Stimulated activated CD4-positive, alpha-beta T cell treated with anti-CD3 and anti-CD28 coated beads, Interleukin-12 subunit alpha, Interleukin-12 subunit beta, amount 100 ng/mL, for 4 hours (primary cell): ENCODE data around the gene CDCP1.
"Not testable (repeated sequence)": the region's sequence is repeated elsewhere in the genome, so short reads cannot be mapped to it uniquely, and the experiment has no call there.

Experiments
- DNase-seq: peaks from one replicate; pipeline ENCODE4 v3.0.0-alpha.2; 2020

CDCP1 gene

GRCh38 chr3:45080824-45081223 lies 65.4 kb downstream of the CDCP1 start:
- DNase-seq = no peak

GRCh38 chr3:45079715-45080114 lies 66.5 kb downstream of the CDCP1 start:
- DNase-seq = no peak

GRCh38 chr3:45078910-45079522 lies 67.2 kb downstream of the CDCP1 start:
- DNase-seq = no peak

- not testable (repeated sequence) for DNase-seq
Measured at GRCh38 chr3:45078256-45078655, 67.9 kb downstream of the CDCP1 start.

GRCh38 chr3:45075821-45076625 lies 70.2 kb downstream of the CDCP1 start:
- DNase-seq = no peak

- no peak for DNase-seq
Measured at GRCh38 chr3:45071075-45071474, 75.1 kb downstream of the CDCP1 start.

GRCh38 chr3:45067941-45068340 lies 78.2 kb downstream of the CDCP1 start:
- no peak for DNase-seq

GRCh38 chr3:45067486-45067885 lies 78.7 kb downstream of the CDCP1 start:
- no peak for DNase-seq

GRCh38 chr3:45066109-45066801 lies 79.9 kb downstream of the CDCP1 start:
- no peak for DNase-seq

- no peak for DNase-seq
Measured at GRCh38 chr3:45065373-45065720, 80.8 kb downstream of the CDCP1 start.

GRCh38 chr3:45064512-45065372 lies 81.4 kb downstream of the CDCP1 start:
- DNase-seq = peak; percentile 58

- DNase-seq = no peak
Measured at GRCh38 chr3:45062697-45063070, 83.5 kb downstream of the CDCP1 start.

GRCh38 chr3:45060165-45060892 lies 85.8 kb downstream of the CDCP1 start:
- DNase-seq = no peak

- no peak for DNase-seq
Measured at GRCh38 chr3:45059132-45059531, 87.0 kb downstream of the CDCP1 start.

GRCh38 chr3:45057557-45057956 lies 88.6 kb downstream of the CDCP1 start:
- DNase-seq = no peak

GRCh38 chr3:45056608-45057301 lies 89.4 kb downstream of the CDCP1 start:
- no peak for DNase-seq

GRCh38 chr3:45055411-45056143 lies 90.6 kb downstream of the CDCP1 start:
- DNase-seq = no peak

GRCh38 chr3:45055032-45055410 lies 91.2 kb downstream of the CDCP1 start:
- no peak for DNase-seq

GRCh38 chr3:45054196-45054857 lies 91.9 kb downstream of the CDCP1 start:
- no peak for DNase-seq

GRCh38 chr3:45053805-45054195 lies 92.4 kb downstream of the CDCP1 start:
- not testable (repeated sequence) for DNase-seq

- no peak for DNase-seq
Measured at GRCh38 chr3:45051685-45052084, 94.5 kb downstream of the CDCP1 start.
